EL (cell line): Measurements from ENCODE around the gene STK17B.
A peak's percentile ranks its signal among the peaks of the same experiment; 100 is the strongest.

Source experiments
- DNase-seq: peaks from one replicate; pipeline ENCODE4 v3.0.0-alpha.2; 2016

The STK17B gene

DNA sequence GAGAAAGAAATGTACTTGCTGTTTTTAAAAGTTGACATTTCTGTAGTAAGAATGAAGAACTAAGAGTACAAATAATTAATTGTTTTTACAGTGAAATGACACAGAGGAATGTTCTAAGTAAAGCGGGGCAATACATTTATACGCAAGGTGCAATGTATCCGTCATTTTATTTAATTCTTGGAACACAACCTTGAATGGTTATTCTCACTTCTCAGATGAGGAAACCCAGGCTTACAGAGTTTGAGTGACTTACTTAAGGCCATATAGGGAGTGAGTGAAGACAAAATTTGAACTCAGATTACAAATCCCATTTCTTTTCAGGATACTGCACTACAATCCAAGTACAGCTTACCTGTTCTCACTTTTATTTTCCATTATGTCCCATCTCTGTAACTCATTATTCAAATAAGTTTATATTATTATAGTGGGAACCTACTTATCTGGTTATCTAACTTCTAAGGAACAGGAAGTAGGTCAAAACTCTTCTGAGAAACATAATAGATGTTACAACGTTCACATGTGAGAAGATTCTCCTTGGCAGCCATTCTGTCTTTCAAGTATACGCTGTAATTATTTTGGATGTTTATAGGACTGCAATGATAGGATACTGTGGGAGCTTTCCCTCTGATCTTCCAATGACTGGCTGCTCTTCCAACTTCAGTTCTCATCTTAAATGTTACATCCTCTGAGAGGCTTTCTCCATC lies 12.3 kb upstream of the STK17B start:
- no peak for DNase-seq

DNA sequence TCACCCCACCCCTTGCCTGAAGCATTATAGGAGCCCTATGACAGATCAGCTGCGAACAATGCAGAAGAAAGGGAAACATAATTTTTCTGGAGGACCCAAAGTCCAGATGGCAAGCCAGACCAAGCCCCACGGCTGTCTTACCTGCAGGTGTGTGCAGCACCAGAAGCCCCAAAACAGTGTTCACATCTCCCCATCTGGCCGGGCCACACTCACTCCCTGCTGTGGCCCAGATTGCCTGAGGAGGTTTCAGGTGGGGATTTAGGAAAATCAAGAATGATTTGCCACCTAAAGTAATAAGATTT lies 11.7 kb upstream of the STK17B start:
- DNase-seq: no peak

GRCh38 chr2:196182439-196183171 lies 11.2 kb upstream of the STK17B start:
- DNase-seq: no peak

- no peak for DNase-seq
Measured at GRCh38 chr2:196181484-196181883, 10.1 kb upstream of the STK17B start.

DNA sequence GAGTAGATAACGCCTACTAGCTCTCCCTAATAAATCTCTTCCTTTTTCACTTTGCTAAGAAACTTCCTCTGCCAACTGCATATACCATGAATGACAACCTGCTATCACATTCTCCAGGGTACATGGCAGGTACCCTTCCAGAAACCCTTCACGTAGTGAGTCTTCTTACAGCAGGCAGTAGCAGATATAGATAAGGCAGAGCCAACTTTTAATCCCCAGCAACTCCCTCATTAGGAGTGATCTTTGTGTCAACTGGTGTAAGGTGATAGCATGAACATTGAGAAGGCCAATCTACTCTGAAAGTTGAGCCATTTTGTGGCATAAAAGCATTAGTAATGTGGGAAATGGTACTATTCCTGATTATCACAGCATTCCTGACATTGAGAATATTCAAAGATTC lies 5.7 kb upstream of the STK17B start:
- DNase-seq: no peak

GRCh38 chr2:196176142-196176738 lies 4.9 kb upstream of the STK17B start:
- DNase-seq: no peak

DNA sequence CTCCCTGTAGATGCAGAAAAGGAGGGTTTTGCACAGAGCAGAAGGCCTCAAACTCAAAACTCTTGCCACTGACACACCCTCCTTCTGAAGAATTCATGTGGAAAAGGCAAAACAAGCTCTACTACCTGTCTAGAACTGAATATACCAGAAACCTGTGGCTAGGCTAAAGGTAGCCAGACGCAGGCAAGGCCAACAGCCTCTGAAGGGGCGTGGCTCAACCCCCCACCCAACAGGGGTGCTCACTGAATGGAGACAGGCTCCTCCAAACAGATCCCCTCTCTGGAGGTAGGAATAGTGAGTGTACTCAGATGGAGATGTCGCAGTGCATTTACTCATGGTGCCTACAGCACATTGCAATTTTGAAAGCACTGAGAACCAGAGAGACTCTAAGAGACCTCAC lies 3.0 kb upstream of the STK17B start:
- no peak for DNase-seq

GRCh38 chr2:196173505-196173904 lies 2.1 kb upstream of the STK17B start:
- no peak for DNase-seq

- no peak for DNase-seq
Measured at GRCh38 chr2:196172951-196173350, 1.6 kb upstream of the STK17B start.

- DNase-seq: no peak
Measured at GRCh38 chr2:196171946-196172345, 568 bp upstream of the STK17B start.

DNA sequence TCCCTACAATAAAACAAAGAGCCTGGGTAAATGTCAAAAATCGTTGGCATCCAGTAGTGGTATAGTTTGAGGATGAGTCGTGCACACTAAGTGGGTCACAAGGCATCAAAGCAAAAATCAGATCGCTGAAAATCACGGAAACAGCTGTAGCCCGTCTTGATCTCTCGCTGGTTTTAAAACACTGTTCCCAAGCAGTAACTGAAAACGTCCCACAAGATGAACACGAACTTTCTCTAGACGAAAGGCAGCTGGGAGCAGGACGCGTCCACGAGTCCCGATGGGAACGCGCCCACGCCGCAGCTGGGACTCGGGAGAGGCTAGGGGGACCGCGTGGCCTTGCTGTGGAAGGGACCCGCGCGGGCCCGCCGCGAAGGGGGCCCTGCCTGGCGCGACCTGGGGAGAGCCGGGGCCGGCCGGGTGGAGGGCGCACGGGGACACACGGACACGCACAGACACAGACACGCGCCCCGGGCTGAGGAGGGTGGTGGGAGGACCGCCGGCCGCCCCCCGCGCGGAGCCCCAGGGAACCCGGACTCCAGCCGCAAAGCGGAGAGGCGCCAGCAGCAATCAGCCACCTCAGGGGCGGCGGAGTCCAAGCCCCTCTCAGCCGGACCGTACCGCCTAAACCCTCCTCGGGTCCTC lies 651 bp downstream of the STK17B start:
- DNase-seq: peak; percentile 61

DNA sequence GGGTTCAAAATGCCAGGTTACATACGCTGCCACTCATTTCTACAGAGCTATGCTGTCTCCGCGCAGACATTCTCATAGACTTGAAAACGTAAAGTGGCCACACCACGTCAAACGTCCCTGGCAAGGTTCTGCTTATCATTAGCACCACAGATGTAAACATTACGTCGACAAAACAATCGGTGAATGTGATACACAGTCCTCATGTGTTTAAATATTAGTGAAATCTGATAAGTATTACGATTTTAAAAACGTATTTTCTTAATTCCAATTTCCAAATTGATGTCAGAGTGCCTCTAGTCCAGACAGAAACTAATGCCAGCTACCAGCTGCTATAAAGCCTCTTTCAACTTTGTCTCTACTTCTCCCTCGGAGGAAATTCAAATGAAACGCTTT lies 1.2 kb downstream of the STK17B start:
- DNase-seq: peak; percentile 60

- peak; percentile 40 for DNase-seq
Measured at GRCh38 chr2:196169516-196169915, 1.9 kb downstream of the STK17B start.

DNA sequence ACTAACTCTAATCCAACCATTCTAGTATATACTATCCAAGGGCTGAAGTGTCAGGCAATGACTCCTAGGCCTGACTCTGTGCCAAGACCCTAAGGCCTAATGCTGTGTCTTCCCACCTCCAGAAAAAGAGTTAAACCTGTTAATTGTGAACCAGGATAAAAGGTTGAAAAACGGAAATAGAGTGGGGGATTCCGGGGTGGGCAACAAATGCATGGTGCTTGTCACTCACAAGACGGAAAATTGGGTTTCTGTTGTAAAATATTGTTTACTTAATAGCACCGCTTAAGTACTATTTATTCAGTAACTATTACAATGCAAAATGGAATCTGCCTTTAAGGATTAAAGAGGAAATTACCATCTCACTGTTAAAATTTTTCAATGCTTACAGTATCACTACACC lies 3.2 kb downstream of the STK17B start:
- peak; percentile 81 for DNase-seq

GRCh38 chr2:196167666-196168065 lies 3.7 kb downstream of the STK17B start:
- DNase-seq: peak; percentile 23

DNA sequence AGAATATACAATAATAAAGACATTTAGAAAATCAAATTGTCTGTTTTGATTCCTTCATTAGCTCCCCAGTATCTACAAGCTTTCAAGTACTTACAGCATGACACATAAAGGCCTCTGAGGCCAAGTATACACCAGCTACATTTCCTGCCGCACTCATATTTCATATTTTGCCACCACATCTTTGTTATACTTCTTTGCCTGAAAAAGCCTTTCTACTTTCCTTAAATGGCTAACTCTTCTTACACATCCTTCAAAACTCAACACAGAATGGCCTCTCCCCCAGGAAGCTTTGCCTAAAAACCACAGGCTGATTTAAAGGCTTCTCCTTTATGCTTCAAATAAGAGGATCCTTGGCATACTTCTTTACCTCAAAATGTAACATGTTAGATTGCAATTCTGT lies 4.5 kb downstream of the STK17B start:
- DNase-seq: peak; percentile 76

DNA sequence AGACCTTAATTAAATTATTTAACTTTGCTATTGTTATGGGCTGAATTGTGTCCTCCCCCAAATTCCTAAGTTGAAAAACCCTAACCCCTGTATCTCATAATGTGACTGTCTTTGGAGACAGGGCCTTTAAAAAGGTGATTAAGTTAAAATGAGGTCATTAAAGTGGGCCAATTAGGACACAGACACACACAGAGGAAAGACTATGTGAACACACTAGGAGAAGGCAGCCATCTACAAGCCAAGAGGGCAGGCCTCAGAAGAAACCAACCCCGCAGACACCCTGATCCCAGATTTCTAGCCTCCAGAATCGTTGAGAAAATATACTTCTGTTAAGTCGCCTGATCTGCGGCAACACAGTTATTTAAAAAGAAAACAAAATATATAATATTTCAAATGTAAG lies 6.4 kb downstream of the STK17B start:
- no peak for DNase-seq

- DNase-seq: no peak
Measured at GRCh38 chr2:196163285-196163684, 8.1 kb downstream of the STK17B start.

DNA sequence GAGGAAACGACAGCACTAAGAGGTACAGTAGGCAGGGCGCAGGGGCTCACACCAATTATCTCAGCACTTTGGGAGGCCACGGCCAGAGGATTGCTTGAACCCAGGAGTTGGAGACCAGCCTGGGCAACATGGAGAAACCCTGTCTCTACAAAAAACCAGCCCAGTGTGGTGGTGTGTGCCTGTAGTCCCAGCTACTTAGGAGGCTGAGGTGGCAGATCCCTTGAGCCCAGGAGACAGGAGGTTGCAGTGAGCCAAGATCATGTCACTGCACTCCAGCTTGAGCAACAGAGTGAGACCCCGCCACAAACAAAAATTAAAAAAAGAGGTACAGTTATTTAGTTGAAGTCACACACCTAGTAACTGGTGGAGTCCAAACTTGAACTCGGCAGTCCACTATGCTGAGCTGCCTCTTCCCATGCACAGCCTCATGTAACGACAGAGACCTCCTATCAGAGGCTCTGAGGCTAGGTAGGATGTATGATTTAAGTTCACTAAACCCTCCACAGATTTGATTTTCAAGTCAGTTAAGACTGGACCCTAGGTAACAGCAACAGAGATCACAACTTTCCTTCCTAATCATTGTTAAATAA lies 8.7 kb downstream of the STK17B start:
- DNase-seq: no peak

DNA sequence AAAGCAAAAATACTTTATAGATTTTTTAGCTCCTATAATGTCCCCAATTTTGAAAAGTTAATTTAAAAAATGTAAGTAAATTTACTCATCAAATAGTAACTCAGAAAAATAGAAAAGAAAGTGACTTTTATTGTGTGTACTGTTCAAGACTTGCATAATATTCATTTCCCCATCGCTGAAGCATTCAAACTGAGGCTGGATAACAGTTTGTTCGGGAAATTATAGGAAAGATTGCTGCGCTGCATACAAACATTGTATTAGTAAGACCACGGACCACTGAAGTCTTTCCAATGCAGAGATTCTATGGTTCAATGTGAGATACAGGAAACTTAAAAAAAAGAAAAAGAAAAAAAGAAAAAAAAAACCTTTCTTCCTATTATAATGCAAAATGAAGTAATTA lies 10.4 kb downstream of the STK17B start:
- no peak for DNase-seq

- DNase-seq: peak; percentile 90
Measured at GRCh38 chr2:196160101-196160500, 11.3 kb downstream of the STK17B start.

GRCh38 chr2:196159221-196159892 lies 12.0 kb downstream of the STK17B start:
- no peak for DNase-seq

GRCh38 chr2:196155575-196155974 lies 15.8 kb downstream of the STK17B start:
- no peak for DNase-seq
